HepG2 (cell line): ENCODE measurements around the gene AUH.

Source experiments
- CTCF ChIP-seq: sonication (generic); formaldehyde crosslinking; IDR thresholded peaks from 2 replicates; pipeline ENCODE4 v1.5.0; 2020; ENCODE audit warnings: mild to moderate bottlenecking, missing genetic modification reagents, moderate library complexity
- USF2 ChIP-seq, 2 experiments: sonication (generic) in 1 of 2; formaldehyde crosslinking in 1 of 2; IDR thresholded peaks; 2 replicates each; pipeline versions ENCODE4 v1.5.1 to v1.6.1; 2011 to 2020; ENCODE audit warnings: borderline replicate concordance in 1 of 2, low read depth in 1 of 2, low read length in 1 of 2, mild to moderate bottlenecking in 1 of 2, missing genetic modification reagents in 1 of 2, moderate library complexity in 1 of 2
- TF ChIP-seq, protein P1 (sequence below): sonication (generic); formaldehyde crosslinking; IDR thresholded peaks from 2 replicates; pipeline ENCODE4 v1.5.1; 2020; ENCODE audit warnings: missing genetic modification reagents, mild to moderate bottlenecking, borderline replicate concordance
- TF ChIP-seq, protein P2 (sequence below), 2 experiments: fragments of 450-650 bp in 1 of 2; sonication (generic) in 1 of 2; formaldehyde crosslinking in 1 of 2; IDR thresholded peaks; 2 replicates each; pipeline versions ENCODE4 v1.6.1 to v1.8.0; 2016 to 2022; ENCODE audit warnings: antibody characterized with exemption in 1 of 2, mild to moderate bottlenecking in 1 of 2, missing genetic modification reagents in 1 of 2

- TF ChIP-seq, protein P1, sequence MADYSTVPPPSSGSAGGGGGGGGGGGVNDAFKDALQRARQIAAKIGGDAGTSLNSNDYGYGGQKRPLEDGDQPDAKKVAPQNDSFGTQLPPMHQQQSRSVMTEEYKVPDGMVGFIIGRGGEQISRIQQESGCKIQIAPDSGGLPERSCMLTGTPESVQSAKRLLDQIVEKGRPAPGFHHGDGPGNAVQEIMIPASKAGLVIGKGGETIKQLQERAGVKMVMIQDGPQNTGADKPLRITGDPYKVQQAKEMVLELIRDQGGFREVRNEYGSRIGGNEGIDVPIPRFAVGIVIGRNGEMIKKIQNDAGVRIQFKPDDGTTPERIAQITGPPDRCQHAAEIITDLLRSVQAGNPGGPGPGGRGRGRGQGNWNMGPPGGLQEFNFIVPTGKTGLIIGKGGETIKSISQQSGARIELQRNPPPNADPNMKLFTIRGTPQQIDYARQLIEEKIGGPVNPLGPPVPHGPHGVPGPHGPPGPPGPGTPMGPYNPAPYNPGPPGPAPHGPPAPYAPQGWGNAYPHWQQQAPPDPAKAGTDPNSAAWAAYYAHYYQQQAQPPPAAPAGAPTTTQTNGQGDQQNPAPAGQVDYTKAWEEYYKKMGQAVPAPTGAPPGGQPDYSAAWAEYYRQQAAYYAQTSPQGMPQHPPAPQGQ (CRISPR knock-in tag), result no peak
- TF ChIP-seq, protein P2, sequence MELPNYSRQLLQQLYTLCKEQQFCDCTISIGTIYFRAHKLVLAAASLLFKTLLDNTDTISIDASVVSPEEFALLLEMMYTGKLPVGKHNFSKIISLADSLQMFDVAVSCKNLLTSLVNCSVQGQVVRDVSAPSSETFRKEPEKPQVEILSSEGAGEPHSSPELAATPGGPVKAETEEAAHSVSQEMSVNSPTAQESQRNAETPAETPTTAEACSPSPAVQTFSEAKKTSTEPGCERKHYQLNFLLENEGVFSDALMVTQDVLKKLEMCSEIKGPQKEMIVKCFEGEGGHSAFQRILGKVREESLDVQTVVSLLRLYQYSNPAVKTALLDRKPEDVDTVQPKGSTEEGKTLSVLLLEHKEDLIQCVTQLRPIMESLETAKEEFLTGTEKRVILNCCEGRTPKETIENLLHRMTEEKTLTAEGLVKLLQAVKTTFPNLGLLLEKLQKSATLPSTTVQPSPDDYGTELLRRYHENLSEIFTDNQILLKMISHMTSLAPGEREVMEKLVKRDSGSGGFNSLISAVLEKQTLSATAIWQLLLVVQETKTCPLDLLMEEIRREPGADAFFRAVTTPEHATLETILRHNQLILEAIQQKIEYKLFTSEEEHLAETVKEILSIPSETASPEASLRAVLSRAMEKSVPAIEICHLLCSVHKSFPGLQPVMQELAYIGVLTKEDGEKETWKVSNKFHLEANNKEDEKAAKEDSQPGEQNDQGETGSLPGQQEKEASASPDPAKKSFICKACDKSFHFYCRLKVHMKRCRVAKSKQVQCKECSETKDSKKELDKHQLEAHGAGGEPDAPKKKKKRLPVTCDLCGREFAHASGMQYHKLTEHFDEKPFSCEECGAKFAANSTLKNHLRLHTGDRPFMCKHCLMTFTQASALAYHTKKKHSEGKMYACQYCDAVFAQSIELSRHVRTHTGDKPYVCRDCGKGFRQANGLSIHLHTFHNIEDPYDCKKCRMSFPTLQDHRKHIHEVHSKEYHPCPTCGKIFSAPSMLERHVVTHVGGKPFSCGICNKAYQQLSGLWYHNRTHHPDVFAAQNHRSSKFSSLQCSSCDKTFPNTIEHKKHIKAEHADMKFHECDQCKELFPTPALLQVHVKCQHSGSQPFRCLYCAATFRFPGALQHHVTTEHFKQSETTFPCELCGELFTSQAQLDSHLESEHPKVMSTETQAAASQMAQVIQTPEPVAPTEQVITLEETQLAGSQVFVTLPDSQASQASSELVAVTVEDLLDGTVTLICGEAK (IDR thresholded peaks at IDR 0.05), result no peak
- TF ChIP-seq, protein P2 (CRISPR knock-in tag; IDR thresholded peaks at IDR 0.05), result no peak
- no peak for TF ChIP-seq CTCF (CRISPR knock-in tag)
- TF ChIP-seq USF2 (IDR thresholded peaks at IDR 0.05; ENCODE audit: low read depth, low read length), result no peak
- TF ChIP-seq USF2 (CRISPR knock-in tag; IDR thresholded peaks at IDR 0.05; ENCODE audit: borderline replicate concordance), result no peak
Observed at GRCh38 chr9:91220021-91220420, 141.7 kb downstream of the AUH start.
